HEK293 (cell line): ENCODE data around the gene YWHAE.

Experiments
- ATF2 ChIP-seq: fragments of 450-650 bp; formaldehyde crosslinking; IDR thresholded peaks from 2 replicates; pipeline ENCODE4 v1.5.1; 2016; ENCODE audit warnings: missing biosample characterization, missing genetic modification characterization, low read depth
- CTCF ChIP-seq: fragments of 450-650 bp; formaldehyde crosslinking; IDR thresholded peaks from 2 replicates; pipeline ENCODE4 v1.5.1; 2016; ENCODE audit warnings: missing biosample characterization, missing genetic modification characterization
- ELK4 ChIP-seq: IDR thresholded peaks from 2 replicates; pipeline ENCODE4 v1.6.1; 2011; ENCODE audit warnings: mild to moderate bottlenecking, low read depth, low read length, borderline replicate concordance
- ZNF148 ChIP-seq: fragments of 450-650 bp; formaldehyde crosslinking; IDR thresholded peaks from 2 replicates; pipeline ENCODE4 v1.5.0; 2017; ENCODE audit warnings: missing biosample characterization, missing genetic modification characterization, borderline replicate concordance
- ZNF747 ChIP-seq: fragments of 450-650 bp; formaldehyde crosslinking; IDR thresholded peaks from 2 replicates; pipeline ENCODE4 v1.5.1; 2016; ENCODE audit warnings: missing biosample characterization, missing genetic modification characterization

GRCh38 chr17:1399679-1400512 lies at the start of gene YWHAE:
- TF ChIP-seq ATF2 = no peak
- TF ChIP-seq ZNF148 (tag by site-specific recombination) = no peak
- no peak for TF ChIP-seq CTCF (tag by site-specific recombination)
- no peak for TF ChIP-seq ZNF747 (tag by site-specific recombination)
- no peak for TF ChIP-seq ELK4
